Bronchial epithelial cell (primary cell): ENCODE results near the gene TARM1. TPM values are rescaled to one million over a fixed set of nuclear protein-coding genes. Genes with fewer than 3 reads are reported as not detected.

Experiments used
- DNase-seq: peaks from one replicate; pipeline ENCODE4 v3.0.0-alpha.2; 2010; ENCODE audit warnings: low read depth
- FAIRE-seq: peaks from 2 replicates; lab custom pipeline; 2011; peaks lifted over from hg19 to GRCh38; lab: Jason Lieb, UNC
- H3K27me3 ChIP-seq: 2 replicates; pipeline ENCODE4 v1.5.1; 2011; ENCODE audit warnings: low read length; ENCODE audit not compliant: control insufficient read depth, insufficient read depth
- H3K36me3 ChIP-seq: 2 replicates; pipeline ENCODE4 v1.5.1; 2011; ENCODE audit warnings: low read length; ENCODE audit not compliant: control insufficient read depth, insufficient read depth
- H3K4me3 ChIP-seq: 2 replicates; pipeline ENCODE4 v1.5.1; 2011; ENCODE audit warnings: mild to moderate bottlenecking, low read depth, low read length, control low read depth
- total RNA-seq: library from RNA; depleted of rRNA; stranded (reverse); fragments of >200 nt; gene quantifications from 2 replicates; pipeline ENCODE4 v1.2.1, GENCODE V29; 2014
- TF ChIP-seq, protein P1 (sequence below): IDR thresholded peaks from 2 replicates; pipeline ENCODE4 v1.5.1; 2011; ENCODE audit warnings: mild to moderate bottlenecking, moderate library complexity, low read length, control low read depth, inconsistent platforms; ENCODE audit not compliant: insufficient read depth, severe bottlenecking

TARM1 gene
- total RNA-seq, 1 donor from 2014 or later = not detected

DNA sequence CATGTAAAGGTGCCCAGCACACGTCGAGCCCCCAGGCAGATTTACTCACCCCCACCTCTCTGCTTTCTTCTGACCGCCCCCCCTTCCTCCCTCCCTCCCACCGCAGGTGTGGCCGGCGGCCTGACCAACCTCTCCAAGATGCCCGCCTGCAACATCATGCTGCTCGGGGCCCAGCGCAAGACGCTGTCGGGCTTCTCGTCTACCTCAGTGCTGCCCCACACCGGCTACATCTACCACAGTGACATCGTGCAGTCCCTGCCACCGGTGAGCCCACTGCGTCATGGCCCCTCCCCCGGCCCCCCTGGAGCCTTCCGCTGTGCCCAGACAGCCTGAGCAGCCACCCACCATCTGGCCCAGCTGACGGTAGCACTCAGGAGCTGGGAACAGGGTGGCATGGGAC, 43.2 kb upstream of the TARM1 start:
- peaks cover 30% of the 10 kb centered on the region for H3K36me3 ChIP-seq
- H3K4me3 ChIP-seq = no peak overlapping the region
- DNase-seq = no peak
- FAIRE-seq = no peak
- no peaks in the 10 kb centered on the region for H3K27me3 ChIP-seq
- TF ChIP-seq, protein P1, sequence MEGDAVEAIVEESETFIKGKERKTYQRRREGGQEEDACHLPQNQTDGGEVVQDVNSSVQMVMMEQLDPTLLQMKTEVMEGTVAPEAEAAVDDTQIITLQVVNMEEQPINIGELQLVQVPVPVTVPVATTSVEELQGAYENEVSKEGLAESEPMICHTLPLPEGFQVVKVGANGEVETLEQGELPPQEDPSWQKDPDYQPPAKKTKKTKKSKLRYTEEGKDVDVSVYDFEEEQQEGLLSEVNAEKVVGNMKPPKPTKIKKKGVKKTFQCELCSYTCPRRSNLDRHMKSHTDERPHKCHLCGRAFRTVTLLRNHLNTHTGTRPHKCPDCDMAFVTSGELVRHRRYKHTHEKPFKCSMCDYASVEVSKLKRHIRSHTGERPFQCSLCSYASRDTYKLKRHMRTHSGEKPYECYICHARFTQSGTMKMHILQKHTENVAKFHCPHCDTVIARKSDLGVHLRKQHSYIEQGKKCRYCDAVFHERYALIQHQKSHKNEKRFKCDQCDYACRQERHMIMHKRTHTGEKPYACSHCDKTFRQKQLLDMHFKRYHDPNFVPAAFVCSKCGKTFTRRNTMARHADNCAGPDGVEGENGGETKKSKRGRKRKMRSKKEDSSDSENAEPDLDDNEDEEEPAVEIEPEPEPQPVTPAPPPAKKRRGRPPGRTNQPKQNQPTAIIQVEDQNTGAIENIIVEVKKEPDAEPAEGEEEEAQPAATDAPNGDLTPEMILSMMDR = no peak

DNA sequence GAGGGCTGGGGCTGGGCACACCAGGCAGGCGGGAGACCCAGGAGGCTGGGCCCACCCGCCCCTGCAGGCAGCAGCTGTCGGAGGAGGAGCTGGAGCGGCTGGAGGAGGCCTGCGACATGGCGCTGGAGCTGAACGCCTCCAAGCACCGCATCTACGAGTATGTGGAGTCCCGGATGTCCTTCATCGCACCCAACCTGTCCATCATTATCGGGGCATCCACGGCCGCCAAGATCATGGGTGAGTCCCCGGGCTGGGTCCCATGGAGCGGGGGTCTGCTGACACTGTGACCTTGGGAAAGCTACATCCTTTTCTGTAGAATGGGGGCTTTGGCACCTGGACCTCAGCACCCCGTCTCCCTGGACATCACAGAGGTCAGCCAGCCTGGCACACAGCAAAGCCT, 42.5 kb upstream of the TARM1 start:
- H3K36me3 ChIP-seq = peaks cover 27% of the 10 kb centered on the region
- no peaks in the 10 kb centered on the region for H3K27me3 ChIP-seq
- H3K4me3 ChIP-seq = no peak overlapping the region
- TF ChIP-seq, protein P1 = no peak
- DNase-seq (no peak), FAIRE-seq (no peak)

DNA sequence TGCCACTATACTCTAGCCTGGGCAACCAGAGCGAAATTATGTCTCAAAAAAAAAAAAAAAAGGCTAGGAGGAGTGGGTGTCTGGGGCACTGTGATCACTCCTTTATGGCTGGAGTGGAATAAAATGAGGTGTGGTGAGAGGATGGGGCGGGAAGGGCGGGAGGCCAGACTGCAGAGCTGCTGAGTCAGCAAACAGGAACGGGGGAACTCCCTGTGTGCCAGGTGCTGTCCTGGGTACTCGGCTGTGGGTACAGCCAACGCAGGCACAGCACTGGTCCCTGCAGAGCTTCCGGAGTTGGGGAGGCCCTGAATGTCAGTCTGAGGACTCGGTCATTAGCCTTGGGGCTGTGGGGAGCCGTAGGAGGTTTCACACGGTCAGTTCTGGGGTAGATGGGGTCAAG, 40.1 kb upstream of the TARM1 start:
- DNase-seq (no peak), FAIRE-seq (no peak)
- TF ChIP-seq, protein P1 = no peak
- Histone ChIP-seq H3K27me3 (no peaks in the 10 kb centered on the region), H3K36me3 (peaks cover 27% of the 10 kb centered on the region), H3K4me3 (no peak overlapping the region)

DNA sequence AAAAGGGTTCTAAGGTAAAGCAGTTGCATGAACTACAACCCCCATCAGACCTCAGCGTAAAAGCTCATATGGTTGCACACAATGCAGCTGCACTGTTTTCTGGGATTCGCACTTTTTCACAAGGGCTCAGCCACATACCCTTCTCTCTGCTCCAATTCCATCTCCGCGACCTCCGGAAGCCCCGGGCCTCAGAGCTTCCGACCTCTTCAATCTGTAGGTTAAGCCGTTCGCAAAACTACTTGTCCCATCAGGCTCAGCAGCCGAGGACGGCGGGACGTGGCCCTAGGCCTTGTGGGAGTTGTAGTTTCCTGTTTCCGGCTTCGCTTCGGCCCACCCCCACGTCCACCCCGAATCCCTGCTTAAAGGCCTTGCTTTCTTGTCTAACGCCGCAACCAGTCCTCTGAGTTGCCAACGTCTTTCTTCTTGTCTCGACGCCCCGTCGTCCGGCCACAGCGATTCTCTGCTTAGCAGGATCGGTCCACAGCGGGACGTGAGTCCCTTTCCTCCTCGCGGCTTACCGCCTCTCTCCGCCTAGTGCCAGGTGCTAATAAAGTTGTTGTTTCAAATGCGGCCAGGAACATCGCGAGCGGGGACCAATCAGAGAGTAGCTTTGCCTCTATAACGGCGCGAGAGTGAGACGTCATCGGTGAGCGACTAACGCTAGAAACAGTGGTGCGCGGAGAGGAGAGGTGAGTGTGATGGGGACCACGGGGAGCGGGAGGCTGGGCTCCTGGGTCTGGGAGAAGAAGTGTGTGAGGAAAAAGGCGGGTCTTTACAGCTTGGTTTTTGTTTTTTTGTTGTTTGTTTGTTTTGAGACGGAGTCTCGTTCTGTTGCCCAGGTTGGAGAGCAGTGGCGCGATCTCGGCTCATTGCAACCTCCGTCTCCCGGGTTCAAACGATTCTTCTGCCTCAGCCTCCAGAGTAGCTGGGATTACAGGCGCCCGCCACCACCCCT, 34.2 kb upstream of the TARM1 start, which contains the start of the genes PRPF31 and TFPT:
Gene PRPF31, plus strand, starts transcription at position 646 of the 955 bp plus-strand sequence. CDS start 2,525 bp downstream, outside the sequence.
Gene TFPT, minus strand, starts transcription at position 549 of the 955 bp plus-strand sequence. Its CDS starts 388 bp downstream, at position 161.
- peak; percentile 95 for FAIRE-seq
- Histone ChIP-seq H3K4me3 (peak within 1 kb of the TSS; percentile 45), H3K36me3 (peaks cover 10% of the 10 kb centered on the region), H3K27me3 (no peaks in the 10 kb centered on the region)
- TF ChIP-seq, protein P1 = no peak
- DNase-seq = peak; percentile 91

DNA sequence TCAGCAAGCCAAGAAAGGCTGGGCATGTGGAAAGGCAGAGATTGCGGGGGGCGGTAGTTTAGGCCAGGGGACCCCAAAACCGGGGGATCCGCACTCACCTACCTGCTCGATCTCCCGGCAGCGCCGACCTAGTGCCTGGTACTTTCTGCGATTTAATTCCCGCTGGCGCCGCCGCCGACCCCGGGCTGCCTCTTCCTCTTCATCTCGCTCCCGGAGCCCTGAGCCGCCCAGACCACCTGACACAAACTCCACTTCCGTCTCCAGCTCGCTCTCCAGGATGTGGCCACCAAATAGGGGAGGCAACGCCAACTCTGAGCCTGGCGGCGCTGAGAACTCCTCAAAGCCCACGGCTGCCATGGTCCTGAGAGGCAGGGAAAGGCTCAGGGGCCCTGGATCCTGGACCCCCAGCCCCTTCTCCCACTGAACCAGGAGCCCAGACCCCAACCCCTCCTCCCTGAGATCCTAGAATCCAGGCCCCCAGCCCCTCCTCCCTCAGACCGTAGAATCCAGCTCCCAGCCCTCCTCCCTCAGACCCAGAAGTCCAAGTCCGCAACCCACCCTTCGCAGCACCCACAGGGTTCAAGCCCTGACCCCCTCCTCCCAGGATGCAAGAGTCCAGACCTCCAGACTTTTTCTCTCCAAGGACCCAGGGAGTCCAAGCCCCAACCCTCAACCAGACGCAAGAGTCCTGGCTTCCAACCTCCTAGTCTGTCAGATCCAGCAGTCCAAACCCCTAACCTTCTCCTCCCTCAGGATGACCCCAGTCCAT, 33.4 kb upstream of the TARM1 start:
- Histone ChIP-seq H3K27me3 (no peaks in the 10 kb centered on the region), H3K4me3 (peak overlapping the region; percentile 45), H3K36me3 (peaks cover 13% of the 10 kb centered on the region)
- DNase-seq (peak; percentile 15), FAIRE-seq (no peak)
- TF ChIP-seq, protein P1 = no peak
